Kidney epithelial cell (primary cell): ENCODE data around the gene CSKMT. TPM values are rescaled to one million over a fixed set of nuclear protein-coding genes. Genes with fewer than 3 reads are reported as not detected.

Experiments used
- DNase-seq: peaks from one replicate; pipeline ENCODE4 v3.0.0-alpha.2; 2010; ENCODE audit warnings: low read depth
- H3K27me3 ChIP-seq: 2 replicates; pipeline ENCODE4 v1.6.0; 2011; ENCODE audit warnings: low read length; ENCODE audit not compliant: control insufficient read depth, insufficient read depth
- H3K36me3 ChIP-seq: 2 replicates; pipeline ENCODE4 v1.5.1; 2011; ENCODE audit warnings: low read length; ENCODE audit not compliant: control insufficient read depth, insufficient read depth
- H3K4me3 ChIP-seq: 2 replicates; pipeline ENCODE4 v1.5.1; 2011; ENCODE audit warnings: low read depth, mild to moderate bottlenecking, control low read depth, low read length
- CTCF ChIP-seq: IDR thresholded peaks from 2 replicates; pipeline ENCODE4 v1.5.1; 2011; ENCODE audit warnings: mild to moderate bottlenecking, moderate library complexity, low read length, control low read depth, inconsistent platforms; ENCODE audit not compliant: insufficient read depth, poor library complexity, severe bottlenecking
- total RNA-seq: library from RNA; depleted of rRNA; stranded (reverse); fragments of >200 nt; gene quantifications from 2 replicates; pipeline ENCODE4 v1.2.3, GENCODE V29; 2015

The CSKMT gene
- total RNA-seq, 1 donor from 2014 or later: 3.4 TPM

GRCh38 chr11:62715150-62716130 is 50.3 kb downstream of the CSKMT start:
- no peak for TF ChIP-seq CTCF
- no peak overlapping the region for H3K4me3 ChIP-seq
- no peak for DNase-seq
- H3K27me3 ChIP-seq: no peaks in the 10 kb centered on the region
- H3K36me3 ChIP-seq: peaks cover 3% of the 10 kb centered on the region

- no peaks in the 10 kb centered on the region for H3K27me3 ChIP-seq
- peaks cover 3% of the 10 kb centered on the region for H3K36me3 ChIP-seq
- DNase-seq: no peak
- no peak for TF ChIP-seq CTCF
- H3K4me3 ChIP-seq: no peak overlapping the region
Measured at GRCh38 chr11:62716206-62716605, 51.1 kb downstream of the CSKMT start.

GRCh38 chr11:62716816-62717215 is 51.7 kb downstream of the CSKMT start:
- Histone ChIP-seq H3K27me3 (no peaks in the 10 kb centered on the region), H3K36me3 (peaks cover 3% of the 10 kb centered on the region), H3K4me3 (no peak overlapping the region)
- no peak for TF ChIP-seq CTCF
- DNase-seq: no peak

Other genes starting within 250 kb of the CSKMT start
- not detected in 2 replicates for gene SCGB1A1, start 246.3 kb upstream of the CSKMT start, total RNA-seq
- gene AHNAK, start 118.5 kb upstream of the CSKMT start, total RNA-seq: 224 and 226 TPM in 2 replicates
- gene EEF1G, start 91.4 kb upstream of the CSKMT start, total RNA-seq: 2,411 and 2,583 TPM in 2 replicates
- gene TUT1, start 73.8 kb upstream of the CSKMT start, total RNA-seq: 15.0 and 15.2 TPM in 2 replicates
- gene MTA2, start 63.4 kb upstream of the CSKMT start, total RNA-seq: 136 and 137 TPM in 2 replicates
- 20.9 and 21.1 TPM in 2 replicates for gene EML3, start 52.5 kb upstream of the CSKMT start, total RNA-seq
- gene ROM1, start 52.1 kb upstream of the CSKMT start, total RNA-seq: 0.55 and 1.4 TPM in 2 replicates
- 68.7 and 80.8 TPM in 2 replicates for gene B3GAT3, start 43.3 kb upstream of the CSKMT start, total RNA-seq
- gene GANAB, start 18.7 kb upstream of the CSKMT start, total RNA-seq: 271 and 300 TPM in 2 replicates
- gene INTS5, start 12.0 kb upstream of the CSKMT start, total RNA-seq: 26.9 and 36.4 TPM in 2 replicates
- 64.8 and 76.5 TPM in 2 replicates for gene C11orf98, start 102 bp upstream of the CSKMT start, total RNA-seq
- 8.0 and 8.1 TPM in 2 replicates for gene UQCC3, start 6.4 kb downstream of the CSKMT start, total RNA-seq
- 4.1 and 4.6 TPM in 2 replicates for gene LBHD1, start 7.0 kb downstream of the CSKMT start, total RNA-seq
- gene UBXN1, start 13.8 kb downstream of the CSKMT start, total RNA-seq: 289 and 321 TPM in 2 replicates
- 0.25 TPM in 1 of 2 replicates, not detected in the other for gene LRRN4CL, start 24.2 kb downstream of the CSKMT start, total RNA-seq
- gene BSCL2, start 42.1 kb downstream of the CSKMT start, total RNA-seq: 45.2 and 56.1 TPM in 2 replicates
- not detected in 2 replicates for gene GNG3, start 42.4 kb downstream of the CSKMT start, total RNA-seq
- 12.8 and 14.3 TPM in 2 replicates for gene HNRNPUL2, start 62.1 kb downstream of the CSKMT start, total RNA-seq
- 37.5 and 38.6 TPM in 2 replicates for gene TTC9C, start 63.2 kb downstream of the CSKMT start, total RNA-seq
- 17.3 and 18.8 TPM in 2 replicates for gene ZBTB3, start 88.8 kb downstream of the CSKMT start, total RNA-seq
- gene POLR2G, start 96.3 kb downstream of the CSKMT start, total RNA-seq: 98.3 and 120 TPM in 2 replicates
- 19.4 and 29.1 TPM in 2 replicates for gene TAF6L, start 106.1 kb downstream of the CSKMT start, total RNA-seq
- 66.7 and 72.5 TPM in 2 replicates for gene TMEM179B, start 122.1 kb downstream of the CSKMT start, total RNA-seq
- gene TMEM223, start 126.7 kb downstream of the CSKMT start, total RNA-seq: 32.8 and 41.3 TPM in 2 replicates
- 40.9 and 41.4 TPM in 2 replicates for gene NXF1, start 140.1 kb downstream of the CSKMT start, total RNA-seq
- gene STX5, start 166.7 kb downstream of the CSKMT start, total RNA-seq: 30.2 and 34.3 TPM in 2 replicates
- not detected in 2 replicates for gene TEX54, start 167.5 kb downstream of the CSKMT start, total RNA-seq
- gene WDR74, start 174.3 kb downstream of the CSKMT start, total RNA-seq: 90.2 and 92.8 TPM in 2 replicates
- gene SLC3A2, start 215.6 kb downstream of the CSKMT start, total RNA-seq: 441 and 475 TPM in 2 replicates